ENCODE results near the gene TRUB1. TPM values are rescaled to one million over a fixed set of nuclear protein-coding genes. Genes with fewer than 3 reads are reported as not detected.
A peak's percentile ranks its signal among the peaks of the same experiment; 100 is the strongest.
"Not testable (repeated sequence)": the region's sequence is repeated elsewhere in the genome, so short reads cannot be mapped to it uniquely, and the experiment has no call there.

The TRUB1 gene
- 10.2 and 14.5 TPM in 2 replicates for polyA plus RNA-seq (2011; rRNA removed)
- 7.7 and 10.5 TPM in 2 replicates for polyA minus RNA-seq (2011; rRNA and poly(A)+ RNA removed)

GRCh38 chr10:114937962-114938855 lies at the start of gene TRUB1:
Gene TRUB1 (plus strand): TSS chr10:114938195. CDS start chr10:114938254, 59 bp downstream.
- Histone ChIP-seq H3K4me3 (ENCODE audit: low read depth, low read length) (peak within 1 kb of the TSS; percentile 90), H3K27me3 (ENCODE audit: control insufficient read depth, insufficient read depth, low read length) (no peaks in the 10 kb centered on the region), H3K36me3 (ENCODE audit: control insufficient read depth, insufficient read depth, low read length) (peaks cover 2% of the 10 kb centered on the region; the same call in 1 of the 2 replicates)
- DNase-seq (ENCODE audit: low read depth), result peak; percentile 85
- no peak for TF ChIP-seq CTCF (IDR thresholded peaks at IDR 0.05; ENCODE audit: insufficient read depth, low read depth, low read length)
- ChIA-PET POLR2A (interaction anchor here (0.7 kb wide), 1 partner anchor 19 kb away, joined by 6 read pairs; no protein-coding TSS in a partner anchor), CTCF (interaction anchor here (1.0 kb wide), 1 partner anchor 58 kb away, joined by 3 read pairs; no protein-coding TSS in a partner anchor)

GRCh38 chr10:114893251-114893650 lies 44.7 kb upstream of the TRUB1 start:
- H3K4me3 ChIP-seq (ENCODE audit: low read depth, low read length), result no peak overlapping the region
- no peak for TF ChIP-seq CTCF (IDR thresholded peaks at IDR 0.05; ENCODE audit: insufficient read depth, low read depth, low read length)
- H3K36me3 ChIP-seq (ENCODE audit: control insufficient read depth, insufficient read depth, low read length), result no peaks in the 10 kb centered on the region
- ChIA-PET CTCF (interaction anchor here (2.2 kb wide), 1 partner anchor 14 kb away, joined by 11 read pairs; no protein-coding TSS in a partner anchor), POLR2A (no interaction called here)
- H3K27me3 ChIP-seq (ENCODE audit: control insufficient read depth, insufficient read depth, low read length), result no peaks in the 10 kb centered on the region
- no peak for DNase-seq (ENCODE audit: low read depth)

- no peaks in the 10 kb centered on the region for H3K27me3 ChIP-seq (ENCODE audit: control insufficient read depth, insufficient read depth, low read length)
- DNase-seq (ENCODE audit: low read depth), result no peak
- no peak for TF ChIP-seq CTCF (IDR thresholded peaks at IDR 0.05; ENCODE audit: insufficient read depth, low read depth, low read length)
- POLR2A ChIA-PET, result no interaction called here
- H3K36me3 ChIP-seq (ENCODE audit: control insufficient read depth, insufficient read depth, low read length), result no peaks in the 10 kb centered on the region
- CTCF ChIA-PET, result interaction anchor here (1.1 to 1.5 kb wide), 3 partner anchors 14 to 18 kb away, joined by 3 to 6 read pairs (median 5); no protein-coding TSS in a partner anchor
- no peak overlapping the region for H3K4me3 ChIP-seq (ENCODE audit: low read depth, low read length)
Measured at GRCh38 chr10:114894911-114895310, 43.1 kb upstream of the TRUB1 start.

- H3K36me3 ChIP-seq (ENCODE audit: control insufficient read depth, insufficient read depth, low read length); CTCF ChIA-PET; H3K27me3 ChIP-seq (ENCODE audit: control insufficient read depth, insufficient read depth, low read length); POLR2A ChIA-PET; DNase-seq (ENCODE audit: low read depth); H3K4me3 ChIP-seq (ENCODE audit: low read depth, low read length): not testable (repeated sequence)
Measured at GRCh38 chr10:114897011-114897410, 41.0 kb upstream of the TRUB1 start.

- TF ChIP-seq CTCF (IDR thresholded peaks at IDR 0.05; ENCODE audit: insufficient read depth, low read depth, low read length), result no peak
- H3K27me3 ChIP-seq (ENCODE audit: control insufficient read depth, insufficient read depth, low read length), result no peaks in the 10 kb centered on the region
- no peak overlapping the region for H3K4me3 ChIP-seq (ENCODE audit: low read depth, low read length)
- POLR2A ChIA-PET, result no interaction called here
- CTCF ChIA-PET, result no interaction called here
- DNase-seq (ENCODE audit: low read depth), result no peak
- H3K36me3 ChIP-seq (ENCODE audit: control insufficient read depth, insufficient read depth, low read length), result no peaks in the 10 kb centered on the region
Measured at GRCh38 chr10:114897593-114897992, 40.4 kb upstream of the TRUB1 start.

Measured in BJ (cell line).